SK-N-SH (cell line): Measurements from ENCODE around the gene CELF2.

Experiments
- CTCF ChIP-seq: fragments of 200-600 bp; sonication (generic); IDR thresholded peaks from 2 replicates; pipeline ENCODE4 v1.6.1; 2017; ENCODE audit warnings: antibody characterized with exemption, mild to moderate bottlenecking, moderate library complexity
- EP300 ChIP-seq, 2 experiments: IDR thresholded peaks; 2 replicates each; pipeline versions ENCODE4 v1.4.0 to v1.6.1; 2012; ENCODE audit warnings: borderline replicate concordance in 1 of 2, low read depth in 1 of 2, low read length in 1 of 2
- EZH2phosphoT487 ChIP-seq: fragments of 200-600 bp; sonication (generic); IDR thresholded peaks from 2 replicates; pipeline ENCODE4 v1.6.1; 2017; ENCODE audit warnings: low read depth, mixed run types, mild to moderate bottlenecking, antibody characterized with exemption, moderate library complexity, borderline replicate concordance
- POLR2AphosphoS5 ChIP-seq: IDR thresholded peaks from 2 replicates; pipeline ENCODE4 v1.6.1; 2012; ENCODE audit warnings: low read depth, low read length
- RAD21 ChIP-seq: IDR thresholded peaks from 2 replicates; pipeline ENCODE4 v1.6.1; 2012; ENCODE audit warnings: mild to moderate bottlenecking, low read length
- RFX5 ChIP-seq: IDR thresholded peaks from 2 replicates; pipeline ENCODE4 v1.6.1; 2012; ENCODE audit warnings: mild to moderate bottlenecking, improper control_type of control experiment, low read length

- TF ChIP-seq CTCF (no peak), POLR2AphosphoS5 (no peak), RFX5 (no peak), EP300 (IDR thresholded peaks at IDR 0.05; ENCODE audit: borderline replicate concordance in 1 of 2, low read depth in 1 of 2, low read length in 1 of 2) (no peak), EZH2phosphoT487 (no peak), RAD21 (no peak)
Measured at GRCh38 chr10:11285171-11285570, 267.5 kb downstream of the CELF2 start.
